OCI-LY7 (cell line): ENCODE results near the gene COLQ.

Experiments
- EZH2phosphoT487 ChIP-seq: fragments of 200-600 bp; sonication (generic); IDR thresholded peaks from 2 replicates; pipeline ENCODE4 v1.6.1; 2018; ENCODE audit warnings: low read depth, borderline replicate concordance, mild to moderate bottlenecking, mixed run types, antibody characterized with exemption, low read length, moderate library complexity, mixed read lengths
- TF ChIP-seq, protein P1 (sequence below): fragments of 200-600 bp; sonication (generic); conservative IDR thresholded peaks from 2 replicates; pipeline ENCODE4 v1.5.1; 2014; ENCODE audit warnings: mild to moderate bottlenecking, antibody characterized with exemption, low read length, moderate library complexity, mixed read lengths

DNA sequence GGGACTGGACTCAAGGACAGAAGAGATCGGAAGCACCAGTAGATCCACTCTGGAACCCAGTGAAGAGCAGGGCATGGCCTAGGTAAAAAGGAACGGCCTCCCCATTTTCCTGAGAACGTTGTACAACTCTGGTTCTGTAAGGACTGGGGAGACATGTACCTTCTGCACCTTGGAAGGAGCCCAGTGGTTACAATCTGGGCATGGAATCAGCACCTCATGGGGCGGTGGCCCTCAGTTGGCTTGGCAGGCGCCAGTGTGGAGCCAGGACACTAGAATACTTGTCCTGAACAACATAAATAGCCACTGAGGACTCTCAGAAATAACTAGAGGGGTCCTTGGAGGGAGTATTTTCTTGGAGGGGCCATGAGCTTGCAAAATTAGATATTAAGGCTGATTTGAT lies 68.5 kb downstream of the COLQ start:
- TF ChIP-seq, protein P1, sequence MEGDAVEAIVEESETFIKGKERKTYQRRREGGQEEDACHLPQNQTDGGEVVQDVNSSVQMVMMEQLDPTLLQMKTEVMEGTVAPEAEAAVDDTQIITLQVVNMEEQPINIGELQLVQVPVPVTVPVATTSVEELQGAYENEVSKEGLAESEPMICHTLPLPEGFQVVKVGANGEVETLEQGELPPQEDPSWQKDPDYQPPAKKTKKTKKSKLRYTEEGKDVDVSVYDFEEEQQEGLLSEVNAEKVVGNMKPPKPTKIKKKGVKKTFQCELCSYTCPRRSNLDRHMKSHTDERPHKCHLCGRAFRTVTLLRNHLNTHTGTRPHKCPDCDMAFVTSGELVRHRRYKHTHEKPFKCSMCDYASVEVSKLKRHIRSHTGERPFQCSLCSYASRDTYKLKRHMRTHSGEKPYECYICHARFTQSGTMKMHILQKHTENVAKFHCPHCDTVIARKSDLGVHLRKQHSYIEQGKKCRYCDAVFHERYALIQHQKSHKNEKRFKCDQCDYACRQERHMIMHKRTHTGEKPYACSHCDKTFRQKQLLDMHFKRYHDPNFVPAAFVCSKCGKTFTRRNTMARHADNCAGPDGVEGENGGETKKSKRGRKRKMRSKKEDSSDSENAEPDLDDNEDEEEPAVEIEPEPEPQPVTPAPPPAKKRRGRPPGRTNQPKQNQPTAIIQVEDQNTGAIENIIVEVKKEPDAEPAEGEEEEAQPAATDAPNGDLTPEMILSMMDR = no peak
- no peak for TF ChIP-seq EZH2phosphoT487
